Neural cell (in vitro differentiated cells): Measurements from ENCODE around the gene GRPEL2. TPM values are rescaled to one million over a fixed set of nuclear protein-coding genes. Genes with fewer than 3 reads are reported as not detected.

ENCODE experiments used
- H2AFZ ChIP-seq: fragments of 200-600, 300-800 bp; sonication (generic), shearing (Covaris generic); 2 replicates; pipeline ENCODE4 v1.6.0; 2014; ENCODE audit warnings: low read depth, mild to moderate bottlenecking, antibody characterized with exemption, low read length, moderate library complexity
- H3F3A ChIP-seq: fragments of 200-600 bp; shearing (Covaris generic); 2 replicates; pipeline ENCODE4 v1.6.1; 2016; ENCODE audit warnings: mild to moderate bottlenecking, moderate library complexity, mixed read lengths, antibody characterized with exemption, low read length; ENCODE audit not compliant: insufficient read depth, poor library complexity, severe bottlenecking
- H3K27ac ChIP-seq: fragments of 200-600, 300-800 bp; sonication (generic), shearing (Covaris generic); 2 replicates; pipeline ENCODE4 v1.5.1; 2014; ENCODE audit warnings: mild to moderate bottlenecking, low read length, moderate library complexity
- H3K27me3 ChIP-seq: fragments of 300-800, 200-600 bp; sonication (generic), shearing (Covaris generic); 2 replicates; pipeline ENCODE4 v1.6.0; 2014; ENCODE audit warnings: mild to moderate bottlenecking, low read depth, low read length, moderate library complexity; ENCODE audit not compliant: insufficient read depth
- H3K36me3 ChIP-seq: fragments of 300-800, 200-600 bp; sonication (generic), shearing (Covaris generic); 2 replicates; pipeline ENCODE4 v1.5.1; 2014; ENCODE audit warnings: mild to moderate bottlenecking, antibody characterized with exemption, low read length, moderate library complexity; ENCODE audit not compliant: insufficient read depth
- H3K4me2 ChIP-seq: fragments of 300-800, 200-600 bp; sonication (generic), shearing (Covaris generic); 2 replicates; pipeline ENCODE4 v1.6.0; 2014; ENCODE audit warnings: mild to moderate bottlenecking, low read length
- H3K4me3 ChIP-seq: fragments of 300-800, 200-600 bp; sonication (generic), shearing (Covaris generic); 2 replicates; pipeline ENCODE4 v1.5.1; 2014; ENCODE audit warnings: mild to moderate bottlenecking, low read length, moderate library complexity
- H3K79me2 ChIP-seq: fragments of 200-600 bp; shearing (Covaris generic); replicated peaks from 2 replicates; pipeline ENCODE4 v1.6.0; 2014; ENCODE audit warnings: mild to moderate bottlenecking, low read length, moderate library complexity; ENCODE audit not compliant: insufficient read depth
- H3K9ac ChIP-seq: fragments of 300-800, 200-600 bp; sonication (generic), shearing (Covaris generic); 2 replicates; pipeline ENCODE4 v1.6.1; 2016; ENCODE audit warnings: mild to moderate bottlenecking, low read length, mixed read lengths
- H3K9me2 ChIP-seq: fragments of 200-600 bp; shearing (Covaris generic); 2 replicates; pipeline ENCODE4 v1.6.1; 2016; ENCODE audit warnings: mild to moderate bottlenecking, low read length, mixed read lengths; ENCODE audit not compliant: insufficient read depth
- H3K9me3 ChIP-seq: fragments of 200-600, 300-800 bp; sonication (generic), shearing (Covaris generic); 2 replicates; pipeline ENCODE4 v1.6.1; 2016; ENCODE audit warnings: mild to moderate bottlenecking, mixed run types, low read length, moderate library complexity, mixed read lengths
- H4K20me1 ChIP-seq: fragments of 200-600 bp; shearing (Covaris generic); 2 replicates; pipeline ENCODE4 v1.6.1; 2016; ENCODE audit warnings: mild to moderate bottlenecking, mixed run types; ENCODE audit not compliant: insufficient read depth
- CTCF ChIP-seq: fragments of 450-650 bp; IDR thresholded peaks from 2 replicates; pipeline ENCODE4 v1.5.1; 2014; ENCODE audit warnings: antibody characterized with exemption, mild to moderate bottlenecking, moderate library complexity; ENCODE audit not compliant: poor library complexity, severe bottlenecking
- EP300 ChIP-seq: fragments of 450-650 bp; conservative IDR thresholded peaks from 2 replicates; pipeline ENCODE4 v1.6.1; 2014; ENCODE audit warnings: antibody characterized with exemption, mild to moderate bottlenecking, moderate library complexity; ENCODE audit not compliant: poor library complexity, severe bottlenecking
- EZH2 ChIP-seq: fragments of 200-600, 300-800 bp; shearing (Covaris generic), sonication (generic); IDR thresholded peaks from 2 replicates; pipeline ENCODE4 v1.6.1; 2014; ENCODE audit warnings: antibody characterized with exemption, low read length, borderline replicate concordance, mild to moderate bottlenecking; ENCODE audit not compliant: insufficient read depth, poor library complexity, severe bottlenecking
- MXI1 ChIP-seq: fragments of 450-650 bp; conservative IDR thresholded peaks from 2 replicates; pipeline ENCODE4 v1.6.1; 2014; ENCODE audit warnings: antibody characterized with exemption, mild to moderate bottlenecking; ENCODE audit not compliant: poor library complexity, severe bottlenecking
- POLR2AphosphoS5 ChIP-seq: IDR thresholded peaks from 2 replicates; pipeline ENCODE4 v1.6.1; 2012
- RAD21 ChIP-seq: fragments of 450-650 bp; conservative IDR thresholded peaks from 2 replicates; pipeline ENCODE4 v1.6.1; 2014; ENCODE audit warnings: antibody characterized with exemption, mild to moderate bottlenecking, moderate library complexity
- REST ChIP-seq: IDR thresholded peaks from 2 replicates; pipeline ENCODE4 v1.6.1; 2012; ENCODE audit warnings: borderline replicate concordance
- SMC3 ChIP-seq: fragments of 450-650 bp; conservative IDR thresholded peaks from 2 replicates; pipeline ENCODE4 v1.6.1; 2014; ENCODE audit warnings: antibody characterized with exemption, mild to moderate bottlenecking, moderate library complexity; ENCODE audit not compliant: poor library complexity
- TAF1 ChIP-seq: IDR thresholded peaks from 2 replicates; pipeline ENCODE4 v1.6.1; 2012; ENCODE audit warnings: low read depth
- polyA plus RNA-seq: library from polyadenylated mRNA; depleted of rRNA; stranded (reverse); fragments of >200 nt; gene quantifications from 2 replicates; pipeline ENCODE4 v1.2.3, GENCODE V29; 2014

Gene GRPEL2
- polyA plus RNA-seq, 1 donor from 2014 or later, result 19.3 TPM

GRCh38 chr5:149338364-149338763 is 6.9 kb upstream of the GRPEL2 start:
- Histone ChIP-seq H3K9me2 (no peaks in the 10 kb centered on the region), H2AFZ (no peak overlapping the region), H3K27ac (no peak overlapping the region), H4K20me1 (no peaks in the 10 kb centered on the region), H3K27me3 (no peaks in the 10 kb centered on the region), H3F3A (no peaks in the 10 kb centered on the region), H3K9me3 (no peaks in the 10 kb centered on the region), H3K36me3 (no peaks in the 10 kb centered on the region), H3K9ac (no peak overlapping the region), H3K4me3 (no peak overlapping the region), H3K4me2 (no peak overlapping the region), H3K79me2 (no peaks in the 10 kb centered on the region)
- TF ChIP-seq POLR2AphosphoS5 (no peak), EP300 (no peak), RAD21 (no peak), EZH2 (no peak), MXI1 (no peak), SMC3 (no peak), CTCF (no peak), TAF1 (no peak), REST (no peak)

GRCh38 chr5:149340920-149341319 is 4.4 kb upstream of the GRPEL2 start:
- H3K36me3 ChIP-seq, result no peaks in the 10 kb centered on the region
- H3K27ac ChIP-seq, result no peak overlapping the region
- H3K27me3 ChIP-seq, result no peaks in the 10 kb centered on the region
- no peaks in the 10 kb centered on the region for H4K20me1 ChIP-seq
- no peak overlapping the region for H2AFZ ChIP-seq
- peaks cover 5% of the 10 kb centered on the region for H3K79me2 ChIP-seq
- TF ChIP-seq RAD21, result no peak
- TF ChIP-seq TAF1, result no peak
- H3K9me3 ChIP-seq, result no peaks in the 10 kb centered on the region
- H3F3A ChIP-seq, result no peaks in the 10 kb centered on the region
- no peak overlapping the region for H3K4me2 ChIP-seq
- no peak overlapping the region for H3K4me3 ChIP-seq
- H3K9ac ChIP-seq, result no peak overlapping the region
- H3K9me2 ChIP-seq, result no peaks in the 10 kb centered on the region

GRCh38 chr5:149341876-149342275 is 3.4 kb upstream of the GRPEL2 start:
- Histone ChIP-seq H3K27me3 (no peaks in the 10 kb centered on the region), H4K20me1 (no peaks in the 10 kb centered on the region), H3K9me3 (no peaks in the 10 kb centered on the region), H3K36me3 (no peaks in the 10 kb centered on the region), H3K9me2 (no peaks in the 10 kb centered on the region), H3K4me3 (no peak overlapping the region), H3F3A (no peaks in the 10 kb centered on the region), H3K4me2 (no peak overlapping the region), H3K79me2 (peaks cover 10% of the 10 kb centered on the region), H3K9ac (no peak overlapping the region), H2AFZ (no peak overlapping the region), H3K27ac (no peak overlapping the region)
- TF ChIP-seq POLR2AphosphoS5 (no peak), EZH2 (no peak), EP300 (no peak), MXI1 (no peak), TAF1 (no peak), CTCF (no peak), RAD21 (no peak), SMC3 (no peak), REST (no peak)
